Suppressor macrophage treated with lipopolysaccharide for 4 hours (primary cell): ENCODE results near the gene PARP16.
"Not testable (repeated sequence)": the region's sequence is repeated elsewhere in the genome, so short reads cannot be mapped to it uniquely, and the experiment has no call there.

Experiments used
- DNase-seq: peaks from one replicate; pipeline ENCODE4 v3.0.0-alpha.2; 2020

The PARP16 gene

GRCh38 chr15:65275104-65275727 lies 11.5 kb downstream of the PARP16 start:
- DNase-seq: no peak

- DNase-seq: peak; percentile 59
Observed at GRCh38 chr15:65270811-65271545, 15.7 kb downstream of the PARP16 start.

GRCh38 chr15:65268411-65268810 lies 18.3 kb downstream of the PARP16 start:
- DNase-seq: no peak

GRCh38 chr15:65266469-65266868 lies 20.2 kb downstream of the PARP16 start:
- DNase-seq: no peak

GRCh38 chr15:65264863-65265430 lies 21.7 kb downstream of the PARP16 start:
- no peak for DNase-seq

- DNase-seq: no peak
Observed at GRCh38 chr15:65263313-65263712, 23.4 kb downstream of the PARP16 start.

GRCh38 chr15:65260968-65261367 lies 25.7 kb downstream of the PARP16 start:
- DNase-seq: no peak

- no peak for DNase-seq
Observed at GRCh38 chr15:65259367-65259797, 27.3 kb downstream of the PARP16 start.

GRCh38 chr15:65258375-65259262 lies 28.1 kb downstream of the PARP16 start:
- DNase-seq: no peak

- DNase-seq: no peak
Observed at GRCh38 chr15:65255486-65256140, 31.1 kb downstream of the PARP16 start.

- DNase-seq: no peak
Observed at GRCh38 chr15:65254758-65255157, 31.9 kb downstream of the PARP16 start.

GRCh38 chr15:65254356-65254755 lies 32.3 kb downstream of the PARP16 start:
- DNase-seq: no peak

- DNase-seq: no peak
Observed at GRCh38 chr15:65249641-65250040, 37.0 kb downstream of the PARP16 start.

- DNase-seq: no peak
Observed at GRCh38 chr15:65248511-65249255, 38.0 kb downstream of the PARP16 start.

- DNase-seq: no peak
Observed at GRCh38 chr15:65246939-65247338, 39.7 kb downstream of the PARP16 start.

GRCh38 chr15:65246026-65246714 lies 40.5 kb downstream of the PARP16 start:
- no peak for DNase-seq

- no peak for DNase-seq
Observed at GRCh38 chr15:65245096-65245856, 41.4 kb downstream of the PARP16 start.

GRCh38 chr15:65244638-65245037 lies 42.0 kb downstream of the PARP16 start:
- no peak for DNase-seq

- DNase-seq: not testable (repeated sequence)
Observed at GRCh38 chr15:65236443-65236842, 50.2 kb downstream of the PARP16 start.

GRCh38 chr15:65233696-65234095 lies 53.0 kb downstream of the PARP16 start:
- no peak for DNase-seq
